Activated gamma-delta T cell treated with anti-CD3 and anti-CD28 coated beads, Interleukin-2, amount 50 U/mL, for 16 hours (primary cell): ENCODE data around the gene CNPY1.

ENCODE experiments used
- DNase-seq: peaks from one replicate; pipeline ENCODE4 v3.0.0-alpha.2; 2020; ENCODE audit warnings: low read depth

The CNPY1 gene

GRCh38 chr7:155466142-155466813 is 80.1 kb downstream of the CNPY1 start:
- DNase-seq: no peak

DNA sequence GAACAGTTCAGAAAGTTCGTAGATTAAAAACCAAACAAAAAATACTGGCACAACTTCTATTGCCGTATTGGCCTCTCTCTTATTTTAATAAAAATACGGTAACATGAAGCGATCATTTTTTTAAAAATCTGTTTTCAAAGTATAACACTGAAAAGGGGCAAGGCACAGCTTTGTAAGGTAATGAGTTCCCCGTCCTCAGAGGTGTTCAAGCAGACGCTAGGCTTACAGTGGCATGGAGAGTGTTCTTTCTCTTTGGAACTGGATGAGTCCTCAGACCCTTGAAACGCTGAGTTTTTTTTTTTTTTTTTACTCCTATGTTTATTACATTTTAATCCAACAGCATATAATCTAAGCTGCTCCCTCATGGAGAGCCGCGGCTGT is 80.6 kb downstream of the CNPY1 start:
- DNase-seq: no peak

- DNase-seq: no peak
Measured at GRCh38 chr7:155464948-155465739, 81.2 kb downstream of the CNPY1 start.

- no peak for DNase-seq
Measured at GRCh38 chr7:155464183-155464582, 82.2 kb downstream of the CNPY1 start.

DNA sequence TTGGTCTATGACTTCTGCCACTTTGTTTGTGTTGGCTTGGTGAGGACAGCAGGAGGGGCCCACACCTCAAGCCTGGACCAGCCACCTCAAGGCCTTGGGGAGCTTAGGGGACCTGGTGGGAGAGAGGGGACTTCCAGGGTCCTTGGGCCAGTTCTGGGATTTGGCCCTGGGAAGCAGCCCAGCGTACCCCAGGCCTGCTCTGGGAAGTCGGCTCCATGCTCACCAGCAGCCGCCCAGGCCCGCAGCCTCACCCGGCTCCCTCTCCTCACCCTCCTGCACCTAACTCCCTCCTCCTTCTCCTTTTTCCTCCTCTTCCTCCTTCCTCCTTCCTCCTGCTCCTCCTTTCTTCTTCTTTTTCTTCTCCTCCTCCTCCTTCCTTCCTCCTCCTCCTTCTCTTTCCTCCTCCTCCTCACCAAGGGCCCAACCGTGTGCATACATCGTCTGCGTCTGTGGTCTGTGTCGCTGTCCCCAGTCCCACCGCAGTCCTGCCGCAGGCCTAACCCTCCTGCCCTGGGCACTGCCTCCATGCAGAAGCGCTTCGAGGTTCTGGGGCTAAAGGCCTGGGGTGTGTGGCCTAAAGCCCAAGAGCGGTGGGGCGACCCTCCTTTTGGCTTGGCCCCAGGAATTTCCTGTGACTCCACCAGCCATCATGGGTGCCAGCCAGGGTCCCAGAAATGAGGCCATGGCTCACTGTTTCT is 83.1 kb downstream of the CNPY1 start:
- no peak for DNase-seq

- no peak for DNase-seq
Measured at GRCh38 chr7:155462163-155462735, 84.1 kb downstream of the CNPY1 start.

GRCh38 chr7:155461631-155462030 is 84.7 kb downstream of the CNPY1 start:
- no peak for DNase-seq

DNA sequence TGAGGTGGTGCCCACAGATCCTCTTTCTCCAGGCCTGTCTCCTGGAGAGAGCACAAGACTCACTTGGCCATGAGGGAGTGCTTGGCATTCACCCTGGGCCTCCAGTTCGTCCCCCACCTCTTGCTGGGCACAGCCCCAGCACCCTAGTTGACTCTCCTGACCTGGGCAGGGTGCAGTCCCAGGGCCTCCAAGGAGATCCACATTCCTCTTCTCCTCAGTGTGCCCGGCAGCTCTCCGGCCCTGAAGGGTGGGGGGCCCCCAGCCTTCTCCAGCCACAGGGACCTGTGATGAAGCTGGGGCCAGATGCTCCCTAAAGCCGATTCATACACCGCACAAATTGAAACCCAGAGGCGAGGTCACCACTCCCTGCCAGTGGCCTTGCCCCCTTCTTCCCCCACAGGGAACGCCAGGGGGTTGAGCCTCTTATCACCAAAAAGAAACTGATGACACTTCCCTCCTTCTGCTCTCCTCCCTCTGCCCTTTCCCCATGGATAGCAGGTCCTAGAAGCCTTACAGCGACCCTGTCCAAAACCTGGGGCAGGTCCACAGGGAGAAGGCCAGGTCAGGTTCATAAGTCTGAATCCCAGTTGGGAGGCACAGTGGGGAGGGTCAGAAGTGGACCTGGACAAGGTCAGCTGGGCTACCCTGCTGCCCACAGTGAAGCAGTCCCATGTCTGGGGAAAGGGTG is 85.3 kb downstream of the CNPY1 start:
- DNase-seq: no peak

DNA sequence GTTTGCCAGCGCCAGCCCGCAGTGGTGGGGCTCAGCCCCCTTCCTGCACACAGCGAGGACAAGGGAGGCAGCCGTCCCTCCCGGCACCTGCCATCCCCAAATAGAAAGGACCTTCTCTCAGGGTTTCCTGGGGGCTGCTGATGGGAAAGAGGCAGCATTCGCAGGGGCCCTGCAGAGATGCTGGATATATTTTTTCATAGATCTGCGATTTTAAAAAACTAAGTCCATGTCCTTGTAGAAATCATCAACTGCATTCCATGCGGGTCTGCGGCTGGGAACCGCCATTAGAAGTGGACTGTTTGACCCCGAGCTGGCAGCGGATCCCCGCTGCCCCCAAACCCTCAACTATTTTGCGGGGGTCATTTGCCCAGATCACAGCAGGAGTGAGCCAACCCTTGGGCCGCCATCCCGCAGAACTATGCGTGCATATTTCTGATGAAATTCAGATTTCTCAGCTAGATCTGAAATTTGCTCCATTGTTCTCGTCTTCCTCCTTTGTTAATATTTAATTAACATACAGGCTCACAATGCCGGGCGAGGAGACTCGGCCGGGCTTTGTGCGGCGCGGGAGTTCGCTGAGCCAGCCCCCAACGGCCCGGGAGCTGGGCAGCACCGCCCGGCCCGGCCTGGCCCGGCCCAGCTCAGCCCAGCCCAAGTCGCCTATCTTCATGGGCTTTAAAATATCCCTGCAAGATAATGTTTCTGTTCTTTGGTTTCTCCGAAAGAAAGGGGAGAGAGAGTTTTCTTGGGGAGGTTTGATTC is 86.5 kb downstream of the CNPY1 start:
- no peak for DNase-seq

- no peak for DNase-seq
Measured at GRCh38 chr7:155458878-155459699, 87.3 kb downstream of the CNPY1 start.

DNA sequence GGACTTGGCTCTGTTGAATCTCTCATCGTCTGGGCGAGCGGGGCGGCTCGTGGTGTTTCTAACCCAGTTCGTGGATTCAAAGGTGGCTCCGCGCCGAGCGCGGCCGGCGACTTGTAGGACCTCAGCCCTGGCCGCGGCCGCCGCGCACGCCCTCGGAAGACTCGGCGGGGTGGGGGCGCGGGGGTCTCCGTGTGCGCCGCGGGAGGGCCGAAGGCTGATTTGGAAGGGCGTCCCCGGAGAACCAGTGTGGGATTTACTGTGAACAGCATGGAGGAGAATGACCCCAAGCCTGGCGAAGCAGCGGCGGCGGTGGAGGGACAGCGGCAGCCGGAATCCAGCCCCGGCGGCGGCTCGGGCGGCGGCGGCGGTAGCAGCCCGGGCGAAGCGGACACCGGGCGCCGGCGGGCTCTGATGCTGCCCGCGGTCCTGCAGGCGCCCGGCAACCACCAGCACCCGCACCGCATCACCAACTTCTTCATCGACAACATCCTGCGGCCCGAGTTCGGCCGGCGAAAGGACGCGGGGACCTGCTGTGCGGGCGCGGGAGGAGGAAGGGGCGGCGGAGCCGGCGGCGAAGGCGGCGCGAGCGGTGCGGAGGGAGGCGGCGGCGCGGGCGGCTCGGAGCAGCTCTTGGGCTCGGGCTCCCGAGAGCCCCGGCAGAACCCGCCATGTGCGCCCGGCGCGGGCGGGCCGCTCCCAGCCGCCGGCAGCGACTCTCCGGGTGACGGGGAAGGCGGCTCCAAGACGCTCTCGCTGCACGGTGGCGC is 88.1 kb downstream of the CNPY1 start, which contains the start of gene EN2:
Gene EN2 (plus strand): TSS at position 19 of the 767 bp plus-strand sequence. CDS start 249 bp downstream, at position 268.
- no peak for DNase-seq

DNA sequence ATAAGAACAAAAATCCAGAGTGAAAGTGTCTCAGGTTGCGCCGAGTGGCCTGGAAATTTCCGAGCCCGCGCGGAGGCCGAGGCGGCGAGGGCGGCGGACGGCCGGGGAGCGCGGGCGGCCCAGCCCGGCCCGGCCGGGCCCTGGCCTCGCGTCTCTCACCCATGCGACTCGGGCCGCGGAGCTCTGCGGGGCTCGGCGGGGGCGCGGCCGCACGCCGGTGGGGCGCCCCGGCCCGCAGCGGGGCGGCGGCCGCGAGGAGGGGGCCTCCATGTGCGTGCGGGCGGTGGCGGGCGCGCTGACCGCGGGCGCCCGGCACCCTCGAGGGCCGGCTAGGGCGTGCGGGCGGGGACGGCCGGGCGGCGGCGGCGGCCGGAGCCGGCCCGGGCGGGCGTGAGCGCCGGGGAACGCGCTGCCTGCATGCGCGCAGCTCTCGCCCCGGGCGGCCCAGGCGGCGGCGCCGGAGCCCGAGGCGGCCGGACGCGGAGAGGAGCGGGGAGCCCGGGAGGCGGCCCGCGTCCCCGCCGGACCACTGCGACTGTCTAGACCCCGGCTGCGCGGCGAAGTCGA is 88.7 kb downstream of the CNPY1 start:
- no peak for DNase-seq

DNA sequence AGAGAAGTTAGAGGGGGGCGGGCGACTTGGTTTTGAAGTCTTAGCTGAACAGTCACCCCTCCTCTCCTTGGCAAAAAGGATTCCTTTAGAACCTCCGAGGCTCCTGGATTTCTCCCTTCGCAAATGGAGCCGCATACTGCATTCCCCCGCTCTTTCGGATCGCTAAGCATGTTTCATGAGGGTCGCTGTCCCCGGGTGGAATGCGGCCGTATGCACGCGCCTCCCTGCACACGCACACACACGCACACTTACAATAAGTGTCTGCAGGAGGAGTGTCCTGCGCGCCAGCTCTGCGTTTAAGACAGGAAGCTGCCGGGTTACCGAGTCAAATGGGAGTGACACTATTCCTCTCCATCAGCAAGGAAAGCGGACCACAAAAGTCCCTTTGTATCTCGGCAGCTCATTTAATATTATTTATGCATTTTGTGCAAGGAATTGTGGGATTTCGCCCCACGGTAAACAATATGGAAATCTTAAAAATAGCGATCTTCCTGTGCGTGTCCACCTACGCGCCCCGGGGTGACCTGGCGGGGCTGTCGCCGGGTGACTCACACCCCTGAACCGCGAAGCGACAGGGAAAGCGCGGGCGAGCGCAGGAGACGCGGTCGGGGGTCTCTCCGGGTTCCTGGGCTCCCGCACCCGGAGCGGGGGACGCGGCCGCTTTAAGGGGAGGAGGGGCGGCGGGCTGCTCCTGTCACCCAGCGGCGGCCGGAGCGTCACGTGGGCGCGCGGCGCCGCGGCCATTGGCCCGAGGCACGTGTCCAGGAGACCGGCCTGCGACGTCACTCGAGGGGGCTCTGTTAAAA is 89.4 kb downstream of the CNPY1 start:
- no peak for DNase-seq

GRCh38 chr7:155455776-155456737 is 90.3 kb downstream of the CNPY1 start:
- no peak for DNase-seq

DNA sequence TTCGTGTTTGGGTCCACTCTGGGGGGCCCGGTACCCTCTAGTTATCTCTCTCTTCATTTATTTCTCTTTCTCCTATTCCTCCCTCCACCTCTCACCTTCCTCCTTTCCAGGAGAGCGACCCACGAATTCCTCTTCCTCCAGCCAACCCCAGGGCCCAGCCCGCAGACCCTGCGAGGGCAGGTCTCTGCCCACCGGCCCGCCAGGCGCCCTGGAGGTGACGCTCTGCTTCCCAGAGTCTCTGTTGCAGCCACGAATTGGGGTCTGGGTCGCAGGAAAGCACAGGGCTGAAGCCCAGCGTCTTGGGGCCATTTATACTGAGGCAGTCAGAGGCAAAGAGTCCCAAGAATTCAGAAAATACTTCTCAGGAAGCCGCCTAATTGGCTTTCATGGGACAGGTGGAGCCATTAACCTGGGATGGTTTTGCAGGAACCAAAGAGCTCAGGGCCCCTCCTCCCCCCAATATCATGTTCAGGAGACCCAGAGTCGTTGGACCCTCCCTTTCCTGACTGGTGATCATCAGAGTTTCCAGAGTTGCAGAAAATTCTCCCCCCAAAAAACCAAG is 91.1 kb downstream of the CNPY1 start:
- DNase-seq: no peak

DNA sequence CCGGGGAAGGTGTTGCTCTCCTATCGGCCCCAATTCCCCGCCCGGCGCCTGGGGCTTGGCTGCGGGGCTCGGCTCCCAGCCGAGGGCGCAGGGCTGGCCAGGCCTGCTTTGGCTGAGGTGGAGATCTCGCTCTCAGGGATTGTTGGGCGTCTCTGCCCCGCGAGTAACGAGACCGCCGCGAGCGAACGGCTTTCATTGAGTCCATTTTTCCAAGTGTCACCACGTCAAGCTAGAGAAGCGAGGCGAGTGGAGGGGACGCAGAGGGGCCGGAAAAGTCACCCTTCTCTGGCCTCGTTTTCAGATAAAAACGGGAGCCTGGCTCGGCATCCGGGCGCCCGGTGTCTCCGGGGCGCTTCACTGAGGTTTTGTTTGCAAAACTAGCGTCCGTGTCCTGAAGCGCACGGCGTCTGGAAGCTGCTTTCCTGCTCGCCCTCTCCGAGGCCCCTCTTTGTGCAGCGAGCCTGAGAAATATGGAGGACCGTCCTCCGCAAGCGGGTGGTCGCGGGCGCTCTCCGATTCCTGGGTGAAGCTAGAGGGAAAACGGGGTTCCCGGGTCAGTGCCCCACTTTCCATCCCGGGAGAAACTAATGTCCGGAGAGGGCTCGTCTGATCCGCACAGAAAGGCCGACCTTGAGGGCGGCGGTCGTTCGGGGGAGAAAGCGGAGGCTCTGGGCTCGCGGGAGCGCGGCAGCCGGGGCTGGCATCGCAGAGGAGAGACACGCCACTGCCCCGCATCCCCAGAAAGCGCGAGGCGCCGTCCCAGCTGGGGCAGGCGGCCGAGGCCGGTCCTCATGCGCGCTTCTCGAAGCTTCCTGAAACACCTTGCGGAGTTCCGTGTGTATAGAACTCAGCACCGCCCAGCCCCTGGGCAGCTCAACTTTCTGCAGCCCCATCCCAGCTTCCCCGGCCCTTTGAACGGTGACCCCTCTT is 91.9 kb downstream of the CNPY1 start:
- no peak for DNase-seq
